HepG2 (cell line): ENCODE results near the gene NAV2. TPM values are rescaled to one million over a fixed set of nuclear protein-coding genes. Genes with fewer than 3 reads are reported as not detected.

Experiments used
- ATAC-seq: fragments of 200-7000 bp; cut with Tn5 transposase; 3 replicates; pipeline ENCODE4 v1.9.1; 2020; ENCODE audit warnings: mild to moderate bottlenecking, moderate library complexity
- BruUV-seq: library from RNA; stranded (reverse); fragments of 400-500 nt; replicated peaks from 2 replicates; lab custom pipeline; 2021; lab: Mats Ljungman, UMichigan
- CTCF ChIA-PET: fragments of 300-600 bp; formaldehyde crosslinking; extraction: SDS; loops from one replicate; lab custom pipeline; 2021; ENCODE audit warnings: low total read pairs, inconsistent platforms, low intra/inter-chr PET ratio; lab: Yijun Ruan, JAX
- POLR2A ChIA-PET: fragments of 350-600 bp; sonication (Branson Sonifier 250); formaldehyde crosslinking; loops from one replicate; lab custom pipeline; 2020; ENCODE audit warnings: antibody characterized with exemption, inconsistent platforms; lab: Yijun Ruan, JAX
- DNase-seq: peaks from one replicate; pipeline ENCODE4 v3.0.0-alpha.2; 2015; ENCODE audit warnings: low spot score
- FAIRE-seq: peaks from 3 replicates; lab custom pipeline; 2011; peaks lifted over from hg19 to GRCh38; lab: Jason Lieb, UNC
- H2AFZ ChIP-seq: one replicate; pipeline ENCODE4 v1.6.1; 2011; ENCODE audit warnings: low read length, inconsistent platforms
- H3K27ac ChIP-seq: fragments of 300-600 bp; 3 replicates; pipeline ENCODE4 v1.8.0; 2011; ENCODE audit warnings: mixed run types, mild to moderate bottlenecking, mixed read lengths, low read length, inconsistent platforms; ENCODE audit not compliant: insufficient read depth; ENCODE audit errors: extremely low read length
- H3K27me3 ChIP-seq, 2 experiments: fragments of 200-600 bp in 1 of 2; 2 replicates in 1 of 2; 3 replicates in 1 of 2; pipeline versions ENCODE4 v1.6.0 to v1.8.0; 2011; ENCODE audit warnings: low read length in 2 of 2, mild to moderate bottlenecking in 2 of 2, moderate library complexity in 2 of 2, inconsistent platforms in 1 of 2; ENCODE audit not compliant: insufficient read depth in 2 of 2, control insufficient read depth in 1 of 2
- H3K36me3 ChIP-seq, 2 experiments: fragments of 200-600 bp in 1 of 2; replicated peaks in 1 of 2; 2 replicates in 1 of 2; 3 replicates in 1 of 2; pipeline versions ENCODE4 v1.5.1 to v1.8.0; 2011; ENCODE audit warnings: low read length in 2 of 2, inconsistent platforms in 1 of 2; ENCODE audit not compliant: insufficient read depth in 2 of 2, control insufficient read depth in 1 of 2
- H3K4me1 ChIP-seq: 2 replicates; pipeline ENCODE4 v1.5.1; 2012; ENCODE audit warnings: low read length, inconsistent platforms; ENCODE audit not compliant: insufficient read depth
- H3K4me2 ChIP-seq: 2 replicates; pipeline ENCODE4 v1.6.0; 2011; ENCODE audit warnings: low read depth, low read length, inconsistent platforms
- H3K4me3 ChIP-seq, 3 experiments: fragments of 200-600 bp in 1 of 3; sonication (generic), shearing (Covaris generic) in 1 of 3; replicated peaks in 1 of 3; 2 replicates each; pipeline ENCODE4 v1.5.1; 2011 to 2016; ENCODE audit warnings: low read length in 3 of 3, inconsistent platforms in 2 of 3, low read depth in 2 of 3, mild to moderate bottlenecking in 2 of 3, control low read depth in 1 of 3, mixed read lengths in 1 of 3; ENCODE audit not compliant: insufficient read depth in 1 of 3
- H3K79me2 ChIP-seq: one replicate; pipeline ENCODE4 v1.6.1; 2011; ENCODE audit warnings: low read length, inconsistent platforms; ENCODE audit not compliant: insufficient read depth
- H3K9ac ChIP-seq: 2 replicates; pipeline ENCODE4 v1.6.0; 2011; ENCODE audit warnings: mild to moderate bottlenecking, low read depth, low read length, inconsistent platforms; ENCODE audit not compliant: insufficient read depth
- H3K9me3 ChIP-seq: 2 replicates; pipeline ENCODE4 v1.5.1; 2012; ENCODE audit warnings: mild to moderate bottlenecking, low read length
- H4K20me1 ChIP-seq: 2 replicates; pipeline ENCODE4 v1.6.0; 2011; ENCODE audit warnings: inconsistent platforms, mild to moderate bottlenecking, low read length, moderate library complexity; ENCODE audit not compliant: insufficient read depth
- ARNT ChIP-seq: fragments of 450-650 bp; IDR thresholded peaks from 2 replicates; pipeline ENCODE4 v1.6.1; 2017
- CBX2 ChIP-seq, 2 experiments: fragments of 200-600 bp in 1 of 2; sonication (generic); formaldehyde crosslinking in 1 of 2; IDR thresholded peaks; 2 replicates each; pipeline versions ENCODE4 v1.7.0 to v1.8.1; 2018 to 2022; ENCODE audit warnings: low read depth in 2 of 2, low read length in 1 of 2, mild to moderate bottlenecking in 1 of 2, missing genetic modification reagents in 1 of 2
- CREM ChIP-seq, 2 experiments: sonication (generic) in 1 of 2; formaldehyde crosslinking in 1 of 2; IDR thresholded peaks; 2 replicates each; pipeline versions ENCODE4 v1.4.0 to v1.6.1; 2016 to 2020; ENCODE audit warnings: antibody characterized with exemption in 1 of 2, mild to moderate bottlenecking in 1 of 2, missing genetic modification reagents in 1 of 2
- DDIT3 ChIP-seq: sonication (generic); formaldehyde crosslinking; IDR thresholded peaks from 2 replicates; pipeline ENCODE4 v1.4.0; 2020; ENCODE audit warnings: mild to moderate bottlenecking, missing genetic modification reagents
- GABPA ChIP-seq, 2 experiments: IDR thresholded peaks; 2 replicates each; pipeline ENCODE4 v1.6.1; 2011 to 2016; ENCODE audit warnings: low read depth in 2 of 2, low read length in 1 of 2, missing biosample characterization in 1 of 2, missing genetic modification characterization in 1 of 2
- GLI4 ChIP-seq: sonication (generic); formaldehyde crosslinking; IDR thresholded peaks from 2 replicates; pipeline ENCODE4 v1.5.1; 2020; ENCODE audit warnings: missing genetic modification reagents, mild to moderate bottlenecking, moderate library complexity, borderline replicate concordance
- HOXD1 ChIP-seq: sonication (generic); formaldehyde crosslinking; IDR thresholded peaks from 2 replicates; pipeline ENCODE4 v1.5.0; 2020; ENCODE audit warnings: missing genetic modification reagents
- KLF12 ChIP-seq: sonication (generic); formaldehyde crosslinking; IDR thresholded peaks from 2 replicates; pipeline ENCODE4 v1.4.0; 2020; ENCODE audit warnings: missing genetic modification reagents, borderline replicate concordance
- KMT2A ChIP-seq: sonication (generic); formaldehyde crosslinking; IDR thresholded peaks from 2 replicates; pipeline ENCODE4 v1.4.0; 2020; ENCODE audit warnings: missing genetic modification reagents
- MED1 ChIP-seq: sonication (generic); formaldehyde crosslinking; IDR thresholded peaks from 2 replicates; pipeline ENCODE4 v1.4.0; 2020; ENCODE audit warnings: missing genetic modification reagents
- PBX2 ChIP-seq: IDR thresholded peaks from 2 replicates; pipeline ENCODE4 v1.6.1; 2016; ENCODE audit warnings: control low read depth
- PCBP2 ChIP-seq: fragments of 200-400 bp; formaldehyde crosslinking; optimal IDR thresholded peaks from 2 replicates; pipeline ENCODE3; 2018; ENCODE audit warnings: low read length, low read depth; ENCODE audit not compliant: poor library complexity, severe bottlenecking
- PTBP1 ChIP-seq: fragments of 200-400 bp; formaldehyde crosslinking; IDR thresholded peaks from 2 replicates; pipeline ENCODE4 v1.6.1; 2018; ENCODE audit warnings: low read length, low read depth; ENCODE audit not compliant: poor library complexity, severe bottlenecking
- RFXAP ChIP-seq: sonication (generic); formaldehyde crosslinking; IDR thresholded peaks from 2 replicates; pipeline ENCODE4 v1.4.0; 2020; ENCODE audit warnings: missing genetic modification reagents, borderline replicate concordance
- TBP ChIP-seq: sonication (generic); formaldehyde crosslinking; IDR thresholded peaks from 2 replicates; pipeline ENCODE4 v1.5.0; 2020; ENCODE audit warnings: missing genetic modification reagents
- ZNF124 ChIP-seq: sonication (generic); formaldehyde crosslinking; IDR thresholded peaks from 2 replicates; pipeline ENCODE4 v1.4.0; 2020; ENCODE audit warnings: missing genetic modification reagents
- ZNF343 ChIP-seq: sonication (generic); formaldehyde crosslinking; IDR thresholded peaks from 2 replicates; pipeline ENCODE4 v1.4.0; 2020; ENCODE audit warnings: mild to moderate bottlenecking, missing genetic modification reagents
- ZNF792 ChIP-seq: IDR thresholded peaks from 2 replicates; pipeline ENCODE4 v1.6.1; 2016
- ZSCAN21 ChIP-seq: sonication (generic); formaldehyde crosslinking; IDR thresholded peaks from 2 replicates; pipeline ENCODE4 v1.8.0; 2022; ENCODE audit warnings: mild to moderate bottlenecking, missing genetic modification reagents, moderate library complexity, borderline replicate concordance
- ZSCAN29 ChIP-seq: sonication (generic); formaldehyde crosslinking; conservative IDR thresholded peaks from 2 replicates; pipeline ENCODE4 v1.4.0; 2020; ENCODE audit warnings: mild to moderate bottlenecking, missing genetic modification reagents
- WGBS: methylation state at CpG from one replicate; pipeline ENCODE4 v1.1.6; 2017; ENCODE audit warnings: low lambda C conversion rate; 5-methylcytosine and 5-hydroxymethylcytosine counted together
- in situ Hi-C: cut with HindIII; loops from 2 replicates; pipeline ENCODE4 v1.10.0; 2017; ENCODE audit warnings: low pct_unique_long_range_greater_than_20kb; ENCODE audit not compliant: extremely low pct_ligation_motif_present
- intact Hi-C: fragments of 100-400 bp; cut with micrococcal nuclease; formaldehyde crosslinking; loops from one replicate; pipeline ENCODE4 v1.10.0; 2022; ENCODE audit not compliant: unreplicated experiment
- polyA plus RNA-seq, 8 experiments: library from polyadenylated mRNA; depleted of rRNA in 3 of 8; stranded (reverse) in 7 of 8; unstranded in 1 of 8; fragments of >200 nt; fragmentation: Illumina TruSeq in 4 of 8; extraction: Trizol in 4 of 8; gene quantifications; 2 replicates each; pipeline versions ENCODE4 v1.2.1 to v1.2.3, GENCODE V29; 2011 to 2016; ENCODE audit warnings: low read depth in 4 of 8, missing spikeins in 1 of 8, mixed read lengths in 1 of 8; ENCODE audit not compliant: insufficient read depth in 1 of 8
- total RNA-seq, 5 experiments: library from RNA; depleted of rRNA; stranded (reverse); fragments of >200 nt; fragmentation: Illumina TruSeq; extraction: Trizol; gene quantifications; 2 replicates each; pipeline ENCODE4 v1.2.3, GENCODE V29; 2016; ENCODE audit warnings: low read depth in 1 of 5

Gene NAV2
- total and polyA plus RNA-seq, 2 of the 13 experiments (the other 11 are each of a cell fraction or from before 2014, with no cell fraction given), result 9.3 to 34.6 TPM

- CTCF ChIA-PET, result no interaction called here
- H3K4me2 ChIP-seq, result peak overlapping the region; percentile 83
- TF ChIP-seq CREM (IDR thresholded peaks at IDR 0.05) (peak; percentile 56), CREM (CRISPR knock-in tag; IDR thresholded peaks at IDR 0.05) (no peak), ZNF343 (CRISPR knock-in tag) (peak; percentile 65; the same call in 1 of the 2 replicates), MED1 (peak; percentile 84), DDIT3 (CRISPR knock-in tag) (no peak), PCBP2 (no peak), ZNF792 (CRISPR knock-in tag) (peak; percentile 74; the same call in 1 of the 2 replicates), TBP (no peak), RFXAP (CRISPR knock-in tag) (no peak), KLF12 (no peak), KMT2A (CRISPR knock-in tag) (peak; percentile 65), ZSCAN21 (CRISPR knock-in tag) (peak; percentile 56; the same call in 1 of the 2 replicates), PBX2 (no peak), CBX2 (IDR thresholded peaks at IDR 0.05; ENCODE audit: low read depth, low read length) (no peak), CBX2 (CRISPR knock-in tag; IDR thresholded peaks at IDR 0.05; ENCODE audit: low read depth) (no peak), GLI4 (CRISPR knock-in tag) (no peak; the same call in 1 of the 2 replicates), ARNT (no peak), PTBP1 (no peak), GABPA (IDR thresholded peaks at IDR 0.05; ENCODE audit: low read depth, low read length) (no peak), GABPA (CRISPR knock-in tag; IDR thresholded peaks at IDR 0.05; ENCODE audit: low read depth) (peak; percentile 47; the same call in 1 of the 2 replicates), ZNF124 (CRISPR knock-in tag) (peak; percentile 73; the same call in 1 of the 2 replicates), HOXD1 (CRISPR knock-in tag) (no peak), ZSCAN29 (CRISPR knock-in tag) (0 out of 2 replicates have a peak, but pooled peaks have one; percentile 44)
These were observed 287.9 kb downstream of the NAV2 start for GRCh38 chr11:20000351-20001134.

More at GRCh38 chr11:20000351-20001134, 287.9 kb downstream of the NAV2 start:
- no peaks in the 10 kb centered on the region for H3K27me3 ChIP-seq
- no TSS peak for BruUV-seq
- peaks cover 75% of the 10 kb centered on the region for H3K4me1 ChIP-seq
- peaks cover 36% of the 10 kb centered on the region for H3K79me2 ChIP-seq
- POLR2A ChIA-PET, result interaction anchor here (0.8 to 6.6 kb wide), 10 partner anchors 8 to 85 kb away, joined by 3 to 107 read pairs (median 4); no protein-coding TSS in a partner anchor
- ATAC-seq (peak; percentile 74), FAIRE-seq (peak; percentile 97), DNase-seq (peak; percentile 88)
- peak overlapping the region; percentile 59 for H3K9ac ChIP-seq
- 2% methylated on average over 12 of the region's 13 CpGs for WGBS
- in situ Hi-C loops (no loop called here), intact Hi-C loops (loop anchor here (2.0 to 5.0 kb wide), 2 partner anchors 22 to 37 kb away; no protein-coding TSS in a partner anchor)
- H3K27ac ChIP-seq, result peak overlapping the region; percentile 86
- H3K9me3 ChIP-seq, result no peaks in the 10 kb centered on the region
- no peak overlapping the region for H2AFZ ChIP-seq
- no peaks in the 10 kb centered on the region for H3K36me3 ChIP-seq
- peak overlapping the region; percentile 18 to 65 (median 28); a peak in 5 of 6 replicates for H3K4me3 ChIP-seq
- no peaks in the 10 kb centered on the region for H4K20me1 ChIP-seq
